Nephron (organoid): Measurements from ENCODE around the gene POLR1C.

Source experiments
- H3K27ac Mint-ChIP-seq, 3 experiments: 2 replicates each; pipeline ENCODE4 v1.8.0; 2020; ENCODE audit warnings: mixed read lengths in 3 of 3, mild to moderate bottlenecking in 2 of 3, moderate library complexity in 1 of 3
- H3K27me3 Mint-ChIP-seq: 2 replicates; pipeline ENCODE4 v1.8.0; 2021; ENCODE audit warnings: low read depth, mild to moderate bottlenecking, moderate library complexity, mixed read lengths
- H3K36me3 Mint-ChIP-seq: 2 replicates; pipeline ENCODE4 v1.8.0; 2020; ENCODE audit warnings: low read depth, mixed read lengths
- H3K4me1 Mint-ChIP-seq: 2 replicates; pipeline ENCODE4 v1.8.0; 2020; ENCODE audit warnings: mixed read lengths
- H3K4me3 Mint-ChIP-seq, 3 experiments: 2 replicates each; pipeline ENCODE4 v1.8.0; 2020; ENCODE audit warnings: mild to moderate bottlenecking in 3 of 3, mixed read lengths in 3 of 3, moderate library complexity in 2 of 3
- H3K9me3 Mint-ChIP-seq: 2 replicates; pipeline ENCODE4 v1.8.0; 2020; ENCODE audit warnings: mixed read lengths
- CTCF ChIP-seq, 3 experiments: fragments of 200-600 bp; sonication (generic); IDR thresholded peaks; one replicate each; pipeline ENCODE4 v1.5.0; 2021; ENCODE audit warnings: antibody characterized with exemption in 3 of 3; ENCODE audit not compliant: unreplicated experiment in 3 of 3

Gene POLR1C

GRCh38 chr6:43517505-43518357, 842 bp downstream of the POLR1C start:
- Mint-ChIP-seq H3K36me3 (peaks cover 41% of the 10 kb centered on the region), H3K9me3 (no peaks in the 10 kb centered on the region), H3K27ac (no peak overlapping the region), H3K4me1 (peaks cover 19% of the 10 kb centered on the region), H3K27me3 (no peaks in the 10 kb centered on the region), H3K4me3 (no peak overlapping the region)
- no peak for TF ChIP-seq CTCF (IDR thresholded peaks at IDR 0.05; ENCODE audit: unreplicated experiment in 3 of 3)

- no peak overlapping the region for H3K27ac Mint-ChIP-seq
Observed at GRCh38 chr6:43520097-43520496, 3.2 kb downstream of the POLR1C start.

GRCh38 chr6:43521836-43522235, 4.9 kb downstream of the POLR1C start:
- Mint-ChIP-seq H3K27ac (no peak overlapping the region), H3K36me3 (peaks cover 57% of the 10 kb centered on the region), H3K4me3 (no peak overlapping the region), H3K4me1 (no peaks in the 10 kb centered on the region), H3K27me3 (no peaks in the 10 kb centered on the region), H3K9me3 (no peaks in the 10 kb centered on the region)
- no peak for TF ChIP-seq CTCF (IDR thresholded peaks at IDR 0.05; ENCODE audit: unreplicated experiment in 3 of 3)

More at GRCh38 chr6:43520097-43520496, 3.2 kb downstream of the POLR1C start:
- Mint-ChIP-seq H3K36me3 (peaks cover 50% of the 10 kb centered on the region), H3K4me1 (peaks cover 11% of the 10 kb centered on the region), H3K9me3 (no peaks in the 10 kb centered on the region), H3K27me3 (no peaks in the 10 kb centered on the region), H3K4me3 (no peak overlapping the region)
- TF ChIP-seq CTCF (IDR thresholded peaks at IDR 0.05; ENCODE audit: unreplicated experiment in 3 of 3) = no peak

GRCh38 chr6:43522547-43523261, 5.8 kb downstream of the POLR1C start:
- Mint-ChIP-seq H3K36me3 (peaks cover 66% of the 10 kb centered on the region), H3K27ac (no peak overlapping the region), H3K4me3 (no peak overlapping the region), H3K27me3 (no peaks in the 10 kb centered on the region), H3K9me3 (no peaks in the 10 kb centered on the region), H3K4me1 (no peaks in the 10 kb centered on the region)
- TF ChIP-seq CTCF (IDR thresholded peaks at IDR 0.05; ENCODE audit: unreplicated experiment in 3 of 3) = no peak

GRCh38 chr6:43523284-43523683, 6.4 kb downstream of the POLR1C start:
- peaks cover 70% of the 10 kb centered on the region for H3K36me3 Mint-ChIP-seq
- no peak for TF ChIP-seq CTCF (IDR thresholded peaks at IDR 0.05; ENCODE audit: unreplicated experiment in 3 of 3)
- no peaks in the 10 kb centered on the region for H3K4me1 Mint-ChIP-seq
- H3K4me3 Mint-ChIP-seq = no peak overlapping the region
- H3K27me3 Mint-ChIP-seq = no peaks in the 10 kb centered on the region
- no peaks in the 10 kb centered on the region for H3K9me3 Mint-ChIP-seq
- no peak overlapping the region for H3K27ac Mint-ChIP-seq
